Neural crest cell (in vitro differentiated cells): ENCODE data around the gene TFEB. TPM values are rescaled to one million over a fixed set of nuclear protein-coding genes. Genes with fewer than 3 reads are reported as not detected.
A peak's percentile ranks its signal among the peaks of the same experiment; 100 is the strongest.

Source experiments
- DNase-seq: peaks from one replicate; pipeline ENCODE4 v3.0.0; 2021; ENCODE audit warnings: low read depth, mixed read lengths, low spot score
- H3K27ac Mint-ChIP-seq: one replicate; pipeline ENCODE4 v1.8.0; 2021; ENCODE audit warnings: mild to moderate bottlenecking, mixed read lengths; ENCODE audit not compliant: unreplicated experiment
- H3K27me3 Mint-ChIP-seq: 2 replicates; pipeline ENCODE4 v1.8.0; 2021; ENCODE audit warnings: low read depth, mild to moderate bottlenecking, mixed read lengths
- H3K36me3 Mint-ChIP-seq: 2 replicates; pipeline ENCODE4 v1.8.0; 2021; ENCODE audit warnings: low read depth, mild to moderate bottlenecking, mixed read lengths
- H3K4me1 Mint-ChIP-seq: 2 replicates; pipeline ENCODE4 v1.8.0; 2021; ENCODE audit warnings: mixed read lengths
- H3K4me3 Mint-ChIP-seq: one replicate; pipeline ENCODE4 v1.8.0; 2021; ENCODE audit warnings: mild to moderate bottlenecking, mixed read lengths
- H3K9me3 Mint-ChIP-seq: 2 replicates; pipeline ENCODE4 v1.8.0; 2021; ENCODE audit warnings: mixed read lengths
- CTCF ChIP-seq: fragments of 200-600 bp; sonication (generic); conservative IDR thresholded peaks from 2 replicates; pipeline ENCODE4 v1.5.0; 2021; ENCODE audit warnings: antibody characterized with exemption, mild to moderate bottlenecking
- total RNA-seq: library from RNA; stranded (reverse); gene quantifications from 2 replicates; pipeline ENCODE4 v1.2.1, GENCODE V29; 2021

Gene TFEB
- total RNA-seq, 1 donor from 2014 or later, result 1.3 TPM

GRCh38 chr6:41737591-41738130, 2.3 kb upstream of the TFEB start:
- H3K4me1 Mint-ChIP-seq, result peaks cover 17% of the 10 kb centered on the region
- DNase-seq, result no peak
- no peak overlapping the region for H3K27ac Mint-ChIP-seq
- peaks cover 20% of the 10 kb centered on the region for H3K27me3 Mint-ChIP-seq
- no peaks in the 10 kb centered on the region for H3K9me3 Mint-ChIP-seq
- H3K36me3 Mint-ChIP-seq, result no peaks in the 10 kb centered on the region
- TF ChIP-seq CTCF, result no peak
- H3K4me3 Mint-ChIP-seq, result no peak overlapping the region

DNA sequence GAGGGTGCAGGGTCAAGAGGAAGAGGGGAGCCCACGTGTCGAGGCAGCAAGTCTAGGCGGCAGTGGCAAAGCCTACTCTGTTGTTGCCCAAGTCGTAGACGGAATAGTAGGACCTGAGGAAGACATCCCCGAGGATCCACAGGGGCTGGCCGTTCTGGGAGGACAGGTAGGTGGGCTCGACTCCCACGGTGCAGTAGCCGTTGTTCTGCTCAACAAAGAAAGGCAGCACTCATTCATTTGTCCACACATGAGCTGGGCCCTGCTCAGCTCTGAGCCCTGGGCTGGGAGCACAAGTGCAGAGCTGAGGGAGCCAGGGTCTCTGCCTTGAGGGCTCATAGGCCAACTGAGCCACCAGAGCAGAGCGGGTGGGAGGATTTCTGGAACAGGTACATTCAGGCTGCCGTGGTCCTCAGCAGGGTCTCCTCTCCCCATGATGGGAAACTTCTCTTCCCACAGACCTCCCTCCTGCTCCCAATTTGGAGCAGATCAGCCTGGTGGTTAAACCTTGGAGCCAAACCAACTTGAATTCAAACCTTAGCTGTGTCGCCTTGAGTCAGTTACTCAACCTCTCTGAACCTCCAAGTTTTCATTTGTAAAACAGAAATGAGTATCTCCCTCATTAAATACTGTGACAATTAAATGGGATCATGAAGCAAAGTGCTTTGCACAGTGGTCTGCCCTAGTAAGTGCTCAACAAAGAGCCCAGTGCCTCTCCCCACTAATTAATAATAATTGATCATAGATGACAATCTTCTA, 1.6 kb upstream of the TFEB start:
- DNase-seq, result no peak
- H3K4me3 Mint-ChIP-seq, result no peak overlapping the region

GRCh38 chr6:41736186-41736733, 852 bp upstream of the TFEB start:
- no peak for TF ChIP-seq CTCF

More for the DNA sequence above, 1.6 kb upstream of the TFEB start:
- TF ChIP-seq CTCF, result no peak
- peaks cover 24% of the 10 kb centered on the region for H3K27me3 Mint-ChIP-seq
- peaks cover 17% of the 10 kb centered on the region for H3K4me1 Mint-ChIP-seq
- no peaks in the 10 kb centered on the region for H3K36me3 Mint-ChIP-seq
- no peak overlapping the region for H3K27ac Mint-ChIP-seq
- H3K9me3 Mint-ChIP-seq, result no peaks in the 10 kb centered on the region

GRCh38 chr6:41734666-41735426, 562 bp downstream of the TFEB start:
- Mint-ChIP-seq H3K4me3 (peak overlapping the region; percentile 62), H3K27ac (no peak overlapping the region), H3K36me3 (no peaks in the 10 kb centered on the region), H3K27me3 (peaks cover 39% of the 10 kb centered on the region), H3K4me1 (peaks cover 14% of the 10 kb centered on the region), H3K9me3 (no peaks in the 10 kb centered on the region)
- DNase-seq, result peak; percentile 22
- TF ChIP-seq CTCF, result no peak

More at GRCh38 chr6:41736186-41736733, 852 bp upstream of the TFEB start:
- Mint-ChIP-seq H3K36me3 (no peaks in the 10 kb centered on the region), H3K4me3 (peak overlapping the region; percentile 80), H3K9me3 (no peaks in the 10 kb centered on the region), H3K27me3 (peaks cover 26% of the 10 kb centered on the region), H3K27ac (no peak overlapping the region), H3K4me1 (peaks cover 14% of the 10 kb centered on the region)
- no peak for DNase-seq

DNA sequence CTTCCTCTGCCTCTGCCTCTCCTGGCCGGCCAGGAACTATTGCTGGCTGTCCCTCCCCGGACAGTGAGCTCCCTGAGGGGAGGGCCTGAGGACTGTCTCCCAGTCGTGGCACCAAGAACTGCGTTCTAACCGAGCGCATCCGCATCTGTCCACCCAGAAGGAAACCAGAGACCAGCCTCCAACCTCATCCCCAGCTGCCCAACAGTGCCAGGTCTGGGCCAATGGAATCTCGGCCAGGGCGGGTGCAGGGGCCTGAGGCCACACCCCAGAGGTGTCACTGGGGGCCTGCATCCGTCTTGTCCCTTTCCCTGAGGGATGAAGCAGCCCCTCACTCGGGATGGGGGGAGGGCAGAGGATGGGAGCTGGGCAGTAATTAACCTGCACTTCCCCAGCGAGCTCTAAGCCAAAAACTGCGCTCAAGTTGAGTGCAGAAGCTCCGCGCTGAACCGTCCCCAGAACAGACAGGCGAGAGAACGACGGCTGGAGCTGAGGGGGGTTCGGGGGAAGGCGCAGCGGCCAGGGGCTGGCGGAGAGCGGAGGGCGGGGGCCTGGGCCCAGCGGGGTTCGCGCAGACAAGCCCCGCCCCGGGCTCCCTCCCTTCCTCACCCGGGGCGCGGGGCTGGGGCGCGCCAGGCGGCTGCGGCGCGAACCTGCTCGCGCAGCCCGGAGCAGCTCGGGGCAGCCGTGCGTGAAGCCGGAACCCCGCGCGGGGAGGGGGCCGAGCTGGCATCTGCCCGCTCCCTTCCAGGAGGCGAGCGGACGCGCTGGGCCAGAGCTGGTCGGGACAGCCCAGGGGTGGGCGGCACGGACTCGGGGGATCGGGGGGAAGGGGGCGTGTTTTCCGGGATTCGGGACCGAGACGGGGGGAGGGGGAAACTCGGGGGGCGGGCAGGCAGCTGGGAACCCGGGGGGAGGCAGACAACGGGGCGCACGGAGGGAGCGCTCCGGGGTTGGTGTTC, 1.4 kb downstream of the TFEB start:
- Mint-ChIP-seq H3K9me3 (no peaks in the 10 kb centered on the region), H3K36me3 (no peaks in the 10 kb centered on the region), H3K4me3 (peak overlapping the region; percentile 91), H3K4me1 (peaks cover 10% of the 10 kb centered on the region), H3K27ac (no peak overlapping the region), H3K27me3 (peaks cover 39% of the 10 kb centered on the region)
- peak; percentile 39 for DNase-seq
- TF ChIP-seq CTCF, result no peak
